Choroid plexus epithelial cell (primary cell): Measurements from ENCODE around the gene OR5AN1.
"Not testable (repeated sequence)": the region's sequence is repeated elsewhere in the genome, so short reads cannot be mapped to it uniquely, and the experiment has no call there.

Experiments used
- DNase-seq: peaks from one replicate; pipeline ENCODE4 v3.0.0-alpha.2; 2010; ENCODE audit warnings: low read depth
- H3K4me3 ChIP-seq: 2 replicates; pipeline ENCODE4 v1.5.1; 2011; ENCODE audit warnings: low read depth, mild to moderate bottlenecking, control low read depth, low read length, moderate library complexity
- CTCF ChIP-seq: conservative IDR thresholded peaks from 2 replicates; pipeline ENCODE4 v1.5.1; 2011; ENCODE audit warnings: low read depth, mild to moderate bottlenecking, control low read depth, inconsistent platforms, low read length, moderate library complexity

Gene OR5AN1

GRCh38 chr11:59365232-59366018 is 6.7 kb downstream of the OR5AN1 start:
- no peak for TF ChIP-seq CTCF
- no peak overlapping the region for H3K4me3 ChIP-seq
- peak; percentile 2 for DNase-seq

- TF ChIP-seq CTCF, result no peak
- no peak overlapping the region for H3K4me3 ChIP-seq
- DNase-seq, result no peak
Observed at GRCh38 chr11:59368238-59369022, 9.7 kb downstream of the OR5AN1 start.

- DNase-seq, H3K4me3 ChIP-seq: not testable (repeated sequence)
Observed at GRCh38 chr11:59372324-59372723, 13.6 kb downstream of the OR5AN1 start.

- DNase-seq, result no peak
- no peak overlapping the region for H3K4me3 ChIP-seq
- no peak for TF ChIP-seq CTCF
Observed at GRCh38 chr11:59380263-59381059, 21.8 kb downstream of the OR5AN1 start.

GRCh38 chr11:59394186-59394585 is 35.5 kb downstream of the OR5AN1 start:
- H3K4me3 ChIP-seq, result no peak overlapping the region
- no peak for DNase-seq
- TF ChIP-seq CTCF, result no peak

GRCh38 chr11:59400461-59401261 is 42.0 kb downstream of the OR5AN1 start:
- TF ChIP-seq CTCF, result no peak
- no peak overlapping the region for H3K4me3 ChIP-seq

More at GRCh38 chr11:59400461-59401261, 42.0 kb downstream of the OR5AN1 start:
- DNase-seq, result no peak
